Trophoblast cell (in vitro differentiated cells and primary cell): ENCODE data around the gene RADIL.

Experiments used
- DNase-seq, 2 donors: peaks; one replicate each; pipeline ENCODE4 v3.0.0-alpha.2; 2016
- H2AFZ ChIP-seq: 2 replicates; pipeline ENCODE4 v1.6.1; 2013; ENCODE audit warnings: low read length, moderate library complexity, mild to moderate bottlenecking; ENCODE audit not compliant: insufficient read depth, poor library complexity
- H2AK5ac ChIP-seq: 2 replicates; pipeline ENCODE4 v1.6.1; 2013; ENCODE audit warnings: mild to moderate bottlenecking, low read length
- H2BK120ac ChIP-seq: 2 replicates; pipeline ENCODE4 v1.6.1; 2013; ENCODE audit warnings: low read length, mild to moderate bottlenecking, moderate library complexity; ENCODE audit not compliant: insufficient read depth, poor library complexity
- H2BK12ac ChIP-seq: 2 replicates; pipeline ENCODE4 v1.6.1; 2013; ENCODE audit warnings: mild to moderate bottlenecking, low read length, moderate library complexity
- H2BK5ac ChIP-seq: 2 replicates; pipeline ENCODE4 v1.6.1; 2013; ENCODE audit warnings: low read length, low read depth, moderate library complexity, mild to moderate bottlenecking; ENCODE audit not compliant: poor library complexity
- H3K14ac ChIP-seq: 2 replicates; pipeline ENCODE4 v1.6.1; 2013; ENCODE audit warnings: mild to moderate bottlenecking, low read length
- H3K18ac ChIP-seq: 2 replicates; pipeline ENCODE4 v1.6.1; 2013; ENCODE audit warnings: mild to moderate bottlenecking, low read length
- H3K23ac ChIP-seq: 2 replicates; pipeline ENCODE4 v1.6.1; 2013; ENCODE audit warnings: low read length
- H3K27ac ChIP-seq: 2 replicates; pipeline ENCODE4 v1.5.1; 2013; ENCODE audit warnings: low read depth, mild to moderate bottlenecking, inconsistent platforms, low read length, moderate library complexity
- H3K27me3 ChIP-seq: 2 replicates; pipeline ENCODE4 v1.6.1; 2013; ENCODE audit warnings: inconsistent platforms, mild to moderate bottlenecking, low read length, moderate library complexity; ENCODE audit not compliant: insufficient read depth
- H3K36me3 ChIP-seq, 2 experiments: 1 replicate in 1 of 2; 2 replicates in 1 of 2; pipeline ENCODE4 v1.6.1; 2013; ENCODE audit warnings: low read length in 2 of 2, mild to moderate bottlenecking in 2 of 2, moderate library complexity in 1 of 2; ENCODE audit not compliant: insufficient read depth in 2 of 2, control insufficient read depth in 1 of 2
- H3K4ac ChIP-seq: 2 replicates; pipeline ENCODE4 v1.6.1; 2013; ENCODE audit warnings: low read depth, mild to moderate bottlenecking, low read length, moderate library complexity
- H3K4me1 ChIP-seq, 2 experiments: 1 replicate in 1 of 2; 2 replicates in 1 of 2; pipeline ENCODE4 v1.6.1; 2013; ENCODE audit warnings: low read length in 2 of 2, mild to moderate bottlenecking in 2 of 2, moderate library complexity in 1 of 2; ENCODE audit not compliant: insufficient read depth in 2 of 2, control insufficient read depth in 1 of 2
- H3K4me2 ChIP-seq: 2 replicates; pipeline ENCODE4 v1.6.1; 2013; ENCODE audit warnings: inconsistent platforms, mild to moderate bottlenecking, low read length, moderate library complexity
- H3K4me3 ChIP-seq: 2 replicates; pipeline ENCODE4 v1.5.1; 2013; ENCODE audit warnings: mild to moderate bottlenecking, low read depth, low read length, inconsistent platforms
- H3K79me1 ChIP-seq: one replicate; pipeline ENCODE4 v1.6.1; 2013; ENCODE audit warnings: low read length
- H3K79me2 ChIP-seq: 2 replicates; pipeline ENCODE4 v1.6.1; 2013; ENCODE audit warnings: low read length, mild to moderate bottlenecking; ENCODE audit not compliant: control insufficient read depth, insufficient read depth, poor library complexity
- H3K9ac ChIP-seq: 2 replicates; pipeline ENCODE4 v1.6.1; 2013; ENCODE audit warnings: mild to moderate bottlenecking, low read length
- H3K9me3 ChIP-seq: 2 replicates; pipeline ENCODE4 v1.6.1; 2013; ENCODE audit warnings: low read depth, mild to moderate bottlenecking, control low read depth, inconsistent platforms, low read length; ENCODE audit not compliant: insufficient read depth
- H4K12ac ChIP-seq: 2 replicates; pipeline ENCODE4 v1.6.1; 2013; ENCODE audit warnings: low read depth, mild to moderate bottlenecking, low read length, moderate library complexity
- H4K8ac ChIP-seq: 2 replicates; pipeline ENCODE4 v1.6.1; 2013; ENCODE audit warnings: low read depth, mild to moderate bottlenecking, low read length, moderate library complexity
- H4K91ac ChIP-seq: one replicate; pipeline ENCODE4 v1.6.1; 2013; ENCODE audit warnings: low read depth, mild to moderate bottlenecking, low read length, moderate library complexity
- WGBS: extraction: QIAGEN DNeasy Blood & Tissue Kit; methylation state at CpG from one replicate; pipeline ENCODE4 v1.1.7; 2013; ENCODE audit warnings: missing lambda C conversion rate; ENCODE audit not compliant: insufficient read length, insufficient coverage; ENCODE audit errors: extremely low coverage; 5-methylcytosine and 5-hydroxymethylcytosine counted together

RADIL gene

GRCh38 chr7:4883033-4883371 is 514 bp downstream of the RADIL start:
- no peak overlapping the region for H4K12ac ChIP-seq
- H3K79me2 ChIP-seq: peaks cover 2% of the 10 kb centered on the region
- H3K4ac ChIP-seq: no peak overlapping the region
- H2BK12ac ChIP-seq: no peak overlapping the region
- no peak overlapping the region for H3K27ac ChIP-seq
- no peak overlapping the region for H3K23ac ChIP-seq
- H2AK5ac ChIP-seq: no peak overlapping the region
- peaks cover 9 to 13% of the 10 kb centered on the region in 2 experiments for H3K4me1 ChIP-seq
- no peaks in the 10 kb centered on the region for H3K36me3 ChIP-seq
- H2BK5ac ChIP-seq: no peak overlapping the region
- no peak overlapping the region for H3K14ac ChIP-seq
- no peak overlapping the region for H4K8ac ChIP-seq
- H2BK120ac ChIP-seq: peak overlapping the region; percentile 12
- H3K4me2 ChIP-seq: peak overlapping the region; percentile 82
- H3K4me3 ChIP-seq: peak overlapping the region; percentile 64
- DNase-seq: no peak
- H2AFZ ChIP-seq: peak overlapping the region; percentile 39
- H4K91ac ChIP-seq: no peak overlapping the region
- no CpG with 5 or more reads among the region's 36 CpGs for WGBS
- H3K79me1 ChIP-seq: no peaks in the 10 kb centered on the region
- no peak overlapping the region for H3K9ac ChIP-seq
- H3K27me3 ChIP-seq: peaks cover 5% of the 10 kb centered on the region
- H3K18ac ChIP-seq: no peak overlapping the region
- H3K9me3 ChIP-seq: peaks cover 3% of the 10 kb centered on the region

- H3K4ac ChIP-seq: no peak overlapping the region
- DNase-seq: peak; percentile 32 to 60
- no peak overlapping the region for H4K91ac ChIP-seq
- H3K4me2 ChIP-seq: peak overlapping the region; percentile 82
- no CpG with 5 or more reads among the region's 35 CpGs for WGBS
- H3K36me3 ChIP-seq: no peaks in the 10 kb centered on the region
- H4K8ac ChIP-seq: no peak overlapping the region
- H3K9me3 ChIP-seq: peaks cover 3% of the 10 kb centered on the region
- peak overlapping the region; percentile 6 for H3K4me3 ChIP-seq
- no peak overlapping the region for H2AK5ac ChIP-seq
- no peak overlapping the region for H3K23ac ChIP-seq
- H2AFZ ChIP-seq: peak overlapping the region; percentile 48
- no peak overlapping the region for H3K14ac ChIP-seq
- H4K12ac ChIP-seq: no peak overlapping the region
- H3K18ac ChIP-seq: no peak overlapping the region
- H3K79me2 ChIP-seq: peaks cover 2% of the 10 kb centered on the region
- H2BK120ac ChIP-seq: no peak overlapping the region
- no peak overlapping the region for H2BK12ac ChIP-seq
- no peak overlapping the region for H3K27ac ChIP-seq
- H2BK5ac ChIP-seq: no peak overlapping the region
- peaks cover 9 to 13% of the 10 kb centered on the region in 2 experiments for H3K4me1 ChIP-seq
- peaks cover 5% of the 10 kb centered on the region for H3K27me3 ChIP-seq
- H3K9ac ChIP-seq: no peak overlapping the region
- no peaks in the 10 kb centered on the region for H3K79me1 ChIP-seq
These were observed 1.1 kb downstream of the RADIL start for GRCh38 chr7:4882169-4883032.

GRCh38 chr7:4880218-4880617 is 3.3 kb downstream of the RADIL start:
- no peak overlapping the region for H4K12ac ChIP-seq
- no peaks in the 10 kb centered on the region for H3K36me3 ChIP-seq
- no peak overlapping the region for H3K18ac ChIP-seq
- no CpG with 5 or more reads among the region's 10 CpGs for WGBS
- no peak overlapping the region for H3K14ac ChIP-seq
- H2AK5ac ChIP-seq: no peak overlapping the region
- no peak overlapping the region for H3K4me2 ChIP-seq
- peaks cover 9 to 13% of the 10 kb centered on the region in 2 experiments for H3K4me1 ChIP-seq
- H3K23ac ChIP-seq: no peak overlapping the region
- DNase-seq: no peak
- H3K27ac ChIP-seq: no peak overlapping the region
- no peak overlapping the region for H3K4ac ChIP-seq
- H3K79me2 ChIP-seq: peaks cover 2% of the 10 kb centered on the region
- H3K27me3 ChIP-seq: peaks cover 5% of the 10 kb centered on the region
- peaks cover 3% of the 10 kb centered on the region for H3K9me3 ChIP-seq
- no peak overlapping the region for H2BK120ac ChIP-seq
- H3K79me1 ChIP-seq: no peaks in the 10 kb centered on the region
- no peak overlapping the region for H2BK5ac ChIP-seq
- H4K8ac ChIP-seq: no peak overlapping the region
- H3K4me3 ChIP-seq: no peak overlapping the region
- no peak overlapping the region for H2BK12ac ChIP-seq
- no peak overlapping the region for H2AFZ ChIP-seq
- H4K91ac ChIP-seq: no peak overlapping the region
- H3K9ac ChIP-seq: no peak overlapping the region

GRCh38 chr7:4879396-4880081 is 4.0 kb downstream of the RADIL start:
- Histone ChIP-seq H3K4ac (no peak overlapping the region), H3K79me2 (peaks cover 2% of the 10 kb centered on the region), H3K4me1 (peaks cover 9 to 13% of the 10 kb centered on the region in 2 experiments), H2BK12ac (no peak overlapping the region), H3K79me1 (no peaks in the 10 kb centered on the region), H2AFZ (no peak overlapping the region), H3K14ac (no peak overlapping the region), H2BK120ac (no peak overlapping the region), H4K91ac (no peak overlapping the region), H3K9ac (no peak overlapping the region), H3K4me3 (no peak overlapping the region), H3K27me3 (peaks cover 5% of the 10 kb centered on the region), H3K18ac (no peak overlapping the region), H3K27ac (no peak overlapping the region), H2BK5ac (no peak overlapping the region), H2AK5ac (no peak overlapping the region), H3K36me3 (no peaks in the 10 kb centered on the region), H4K12ac (no peak overlapping the region), H3K23ac (no peak overlapping the region), H4K8ac (no peak overlapping the region), H3K4me2 (no peak overlapping the region), H3K9me3 (peaks cover 3% of the 10 kb centered on the region)
- peak; percentile 30 to 53 for DNase-seq
- whole genome bisulfite sequencing: no CpG with 5 or more reads among the region's 27 CpGs
